Bronchial epithelial cell (primary cell): ENCODE data around the gene KIFAP3. TPM values are rescaled to one million over a fixed set of nuclear protein-coding genes. Genes with fewer than 3 reads are reported as not detected.
"Not testable (repeated sequence)": the region's sequence is repeated elsewhere in the genome, so short reads cannot be mapped to it uniquely, and the experiment has no call there.

Source experiments
- DNase-seq: peaks from one replicate; pipeline ENCODE4 v3.0.0-alpha.2; 2010; ENCODE audit warnings: low read depth
- FAIRE-seq: peaks from 2 replicates; lab custom pipeline; 2011; peaks lifted over from hg19 to GRCh38; lab: Jason Lieb, UNC
- H3K27me3 ChIP-seq: 2 replicates; pipeline ENCODE4 v1.5.1; 2011; ENCODE audit warnings: low read length; ENCODE audit not compliant: control insufficient read depth, insufficient read depth
- H3K36me3 ChIP-seq: 2 replicates; pipeline ENCODE4 v1.5.1; 2011; ENCODE audit warnings: low read length; ENCODE audit not compliant: control insufficient read depth, insufficient read depth
- H3K4me3 ChIP-seq: 2 replicates; pipeline ENCODE4 v1.5.1; 2011; ENCODE audit warnings: mild to moderate bottlenecking, low read depth, low read length, control low read depth
- total RNA-seq: library from RNA; depleted of rRNA; stranded (reverse); fragments of >200 nt; gene quantifications from 2 replicates; pipeline ENCODE4 v1.2.1, GENCODE V29; 2014
- TF ChIP-seq, protein P1 (sequence below): IDR thresholded peaks from 2 replicates; pipeline ENCODE4 v1.5.1; 2011; ENCODE audit warnings: mild to moderate bottlenecking, moderate library complexity, low read length, control low read depth, inconsistent platforms; ENCODE audit not compliant: insufficient read depth, severe bottlenecking

The KIFAP3 gene
- total RNA-seq, result 11.1 and 15.7 TPM in 2 replicates

DNA sequence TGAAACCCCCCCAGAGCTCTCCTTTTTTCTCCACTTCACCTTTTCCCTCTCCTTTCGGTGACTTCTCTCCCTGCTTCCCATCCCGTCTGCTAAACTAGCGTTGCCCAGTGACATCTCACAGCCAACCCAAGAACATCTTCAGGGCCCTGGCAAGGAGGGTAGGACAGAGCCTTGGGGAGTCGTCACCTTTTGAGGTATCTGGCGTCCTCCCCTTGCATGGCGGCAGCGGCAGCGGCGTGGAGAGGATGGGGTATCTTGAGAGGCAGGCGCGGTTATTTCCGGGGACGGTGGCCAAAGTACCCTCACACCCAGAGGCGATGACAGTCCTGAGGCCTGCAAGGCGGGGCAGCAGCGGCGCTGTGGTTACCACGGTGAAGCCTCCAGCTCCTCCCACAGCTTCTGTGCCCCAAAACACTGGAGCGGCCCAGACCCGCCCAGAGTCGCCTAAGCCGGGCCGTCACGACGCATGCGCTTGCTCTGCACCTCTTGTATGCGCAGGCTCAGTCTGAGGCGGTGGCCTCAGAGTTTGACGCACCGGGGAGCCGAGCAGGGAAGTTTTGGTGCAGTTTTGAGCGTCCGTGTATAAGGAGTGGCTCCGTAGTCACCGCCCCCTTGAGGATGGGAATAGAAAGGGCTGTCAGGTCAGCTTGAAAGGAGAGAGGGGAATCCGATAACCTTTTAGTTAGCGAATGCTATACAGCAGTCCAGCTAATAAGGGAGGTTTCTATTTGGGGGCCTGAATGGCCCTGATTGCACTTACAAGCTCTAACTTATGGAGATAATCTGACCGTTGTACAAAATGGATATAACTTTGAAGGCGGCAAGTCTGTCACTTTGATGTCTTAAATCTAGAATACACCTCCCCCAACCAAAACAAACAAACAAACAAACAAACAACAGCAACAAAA is at the start of gene KIFAP3:
TSS of gene KIFAP3 (minus strand) at position 446 of the 908 bp plus-strand sequence. CDS start at position 218, 228 bp downstream.
- peak within 1 kb of the TSS; percentile 66 for H3K4me3 ChIP-seq
- peak; percentile 28 for FAIRE-seq

GRCh38 chr1:170122366-170122765 is 47.9 kb upstream of the KIFAP3 start:
- no peaks in the 10 kb centered on the region for H3K27me3 ChIP-seq
- TF ChIP-seq, protein P1, sequence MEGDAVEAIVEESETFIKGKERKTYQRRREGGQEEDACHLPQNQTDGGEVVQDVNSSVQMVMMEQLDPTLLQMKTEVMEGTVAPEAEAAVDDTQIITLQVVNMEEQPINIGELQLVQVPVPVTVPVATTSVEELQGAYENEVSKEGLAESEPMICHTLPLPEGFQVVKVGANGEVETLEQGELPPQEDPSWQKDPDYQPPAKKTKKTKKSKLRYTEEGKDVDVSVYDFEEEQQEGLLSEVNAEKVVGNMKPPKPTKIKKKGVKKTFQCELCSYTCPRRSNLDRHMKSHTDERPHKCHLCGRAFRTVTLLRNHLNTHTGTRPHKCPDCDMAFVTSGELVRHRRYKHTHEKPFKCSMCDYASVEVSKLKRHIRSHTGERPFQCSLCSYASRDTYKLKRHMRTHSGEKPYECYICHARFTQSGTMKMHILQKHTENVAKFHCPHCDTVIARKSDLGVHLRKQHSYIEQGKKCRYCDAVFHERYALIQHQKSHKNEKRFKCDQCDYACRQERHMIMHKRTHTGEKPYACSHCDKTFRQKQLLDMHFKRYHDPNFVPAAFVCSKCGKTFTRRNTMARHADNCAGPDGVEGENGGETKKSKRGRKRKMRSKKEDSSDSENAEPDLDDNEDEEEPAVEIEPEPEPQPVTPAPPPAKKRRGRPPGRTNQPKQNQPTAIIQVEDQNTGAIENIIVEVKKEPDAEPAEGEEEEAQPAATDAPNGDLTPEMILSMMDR, result no peak
- FAIRE-seq (no peak), DNase-seq (no peak)
- H3K4me3 ChIP-seq, result no peak overlapping the region
- no peaks in the 10 kb centered on the region for H3K36me3 ChIP-seq

More for the DNA sequence above, at the start of gene KIFAP3:
- DNase-seq, result peak; percentile 96
- H3K27me3 ChIP-seq, result no peaks in the 10 kb centered on the region
- TF ChIP-seq, protein P1, result peak; percentile 64
- H3K36me3 ChIP-seq, result no peaks in the 10 kb centered on the region

GRCh38 chr1:170114906-170115305 is 40.4 kb upstream of the KIFAP3 start:
- TF ChIP-seq, protein P1, result no peak
- no peaks in the 10 kb centered on the region for H3K27me3 ChIP-seq
- H3K4me3 ChIP-seq, result no peak overlapping the region
- peak; percentile 18 for DNase-seq
- no peaks in the 10 kb centered on the region for H3K36me3 ChIP-seq
- FAIRE-seq, result no peak

- not testable (repeated sequence) for H3K27me3 ChIP-seq, DNase-seq, FAIRE-seq, H3K4me3 ChIP-seq, H3K36me3 ChIP-seq
Observed at GRCh38 chr1:170113140-170113539, 38.6 kb upstream of the KIFAP3 start.

GRCh38 chr1:170097449-170097948 is 23.0 kb upstream of the KIFAP3 start:
- no peak for FAIRE-seq
- H3K36me3 ChIP-seq, result no peaks in the 10 kb centered on the region
- DNase-seq, result no peak
- no peaks in the 10 kb centered on the region for H3K27me3 ChIP-seq
- H3K4me3 ChIP-seq, result no peak overlapping the region
- TF ChIP-seq, protein P1, result no peak

DNA sequence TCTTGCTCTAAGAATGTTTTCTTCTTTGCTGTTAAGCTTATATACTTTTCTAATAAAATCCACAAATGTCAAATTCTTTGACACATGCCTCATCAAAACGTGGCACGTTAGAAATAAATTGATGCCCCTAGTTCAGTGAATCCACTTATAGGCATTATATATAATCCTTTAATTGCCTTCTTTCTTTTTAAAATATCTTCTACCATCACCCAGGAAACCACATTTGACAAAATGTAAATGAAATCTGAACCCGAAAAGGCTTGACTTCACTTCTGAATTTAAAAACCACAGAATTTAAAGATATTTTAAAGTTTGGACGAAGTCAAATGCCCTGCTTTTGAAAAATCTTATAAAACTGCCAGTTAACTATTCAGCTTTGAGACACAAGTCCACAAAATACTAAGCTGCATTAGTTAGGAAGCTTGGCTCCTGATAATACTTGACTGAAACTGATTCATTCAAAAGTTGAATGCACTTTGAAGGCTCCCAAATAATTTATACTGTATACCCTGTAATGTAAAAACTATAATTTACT is 22.4 kb upstream of the KIFAP3 start:
- FAIRE-seq, result no peak
- Histone ChIP-seq H3K36me3 (no peaks in the 10 kb centered on the region), H3K4me3 (no peak overlapping the region), H3K27me3 (no peaks in the 10 kb centered on the region)
- no peak for DNase-seq
- TF ChIP-seq, protein P1, result no peak
